Stimulated activated CD8-positive, alpha-beta memory T cell treated with anti-CD3 and anti-CD28 coated beads, Interleukin-7, amount 100 ng/mL, for 24 hours (primary cell): Measurements from ENCODE around the gene TNRC6B.
"Not testable (repeated sequence)": the region's sequence is repeated elsewhere in the genome, so short reads cannot be mapped to it uniquely, and the experiment has no call there.

Experiments used
- DNase-seq: peaks from one replicate; pipeline ENCODE4 v3.0.0-alpha.2; 2020; ENCODE audit warnings: low read depth

Gene TNRC6B

GRCh38 chr22:40183029-40183581, 5.4 kb downstream of the TNRC6B start:
- no peak for DNase-seq

- not testable (repeated sequence) for DNase-seq
These were observed 5.9 kb downstream of the TNRC6B start for GRCh38 chr22:40183603-40184002.

DNA sequence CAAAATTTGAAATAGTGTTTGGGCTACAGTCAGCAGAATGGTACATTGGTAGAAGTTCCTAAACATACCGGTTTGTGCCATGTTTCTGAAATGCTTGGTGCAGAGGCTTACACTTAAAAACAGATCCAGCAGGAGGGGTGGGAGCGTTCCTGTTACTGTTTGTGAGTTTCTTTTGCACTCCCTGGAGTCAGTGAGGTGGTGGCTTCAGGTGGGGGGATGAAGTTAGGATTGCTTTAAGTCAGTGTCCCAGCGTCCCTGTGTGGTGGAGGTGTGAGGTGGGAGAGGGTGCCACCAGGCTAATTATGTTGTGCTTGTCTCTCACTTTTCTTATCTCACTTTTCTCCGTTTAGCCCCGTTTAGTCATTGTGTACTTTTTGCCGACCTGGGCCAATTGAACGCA, 9.7 kb downstream of the TNRC6B start:
- no peak for DNase-seq

DNA sequence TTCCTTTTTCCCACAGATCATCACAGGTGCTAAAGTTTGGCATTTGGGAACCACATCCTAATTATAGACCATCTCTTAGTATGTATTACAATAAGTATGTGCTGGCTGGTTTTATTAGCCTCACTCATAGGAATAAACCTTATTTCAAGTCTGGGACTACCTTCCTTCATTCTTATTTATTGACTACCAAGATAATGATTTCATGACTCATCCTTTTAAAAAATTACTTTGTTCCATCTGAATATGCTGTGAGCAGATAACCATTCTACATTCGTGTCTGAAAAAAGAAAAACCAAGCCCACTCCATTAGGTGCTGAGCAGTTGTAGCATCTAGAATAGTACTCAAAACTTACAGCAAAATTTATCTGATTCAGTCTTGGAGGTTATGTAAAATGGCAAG, 12.3 kb downstream of the TNRC6B start:
- DNase-seq, result no peak

DNA sequence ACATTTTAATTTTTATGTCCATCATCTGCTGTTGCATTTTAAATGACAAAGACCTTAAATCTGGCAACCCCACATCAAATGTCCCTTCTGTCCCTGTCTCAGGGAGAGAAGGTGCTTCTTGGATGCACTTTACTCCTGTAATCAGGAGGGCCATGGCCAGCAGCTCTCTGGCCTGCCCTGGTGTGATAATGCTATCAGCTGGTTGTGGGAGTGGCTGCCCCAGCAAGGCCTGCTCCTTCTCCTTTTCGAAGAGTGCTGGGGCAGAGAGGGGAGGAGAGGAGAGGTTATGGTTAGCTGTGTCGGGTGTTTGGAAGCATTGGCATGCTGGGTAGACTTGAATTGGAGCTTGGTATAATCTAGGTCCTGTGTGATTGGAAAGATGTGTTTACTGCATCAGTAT, 12.8 kb downstream of the TNRC6B start:
- no peak for DNase-seq

- DNase-seq, result no peak
These were observed 16.0 kb downstream of the TNRC6B start for GRCh38 chr22:40193429-40194421.

DNA sequence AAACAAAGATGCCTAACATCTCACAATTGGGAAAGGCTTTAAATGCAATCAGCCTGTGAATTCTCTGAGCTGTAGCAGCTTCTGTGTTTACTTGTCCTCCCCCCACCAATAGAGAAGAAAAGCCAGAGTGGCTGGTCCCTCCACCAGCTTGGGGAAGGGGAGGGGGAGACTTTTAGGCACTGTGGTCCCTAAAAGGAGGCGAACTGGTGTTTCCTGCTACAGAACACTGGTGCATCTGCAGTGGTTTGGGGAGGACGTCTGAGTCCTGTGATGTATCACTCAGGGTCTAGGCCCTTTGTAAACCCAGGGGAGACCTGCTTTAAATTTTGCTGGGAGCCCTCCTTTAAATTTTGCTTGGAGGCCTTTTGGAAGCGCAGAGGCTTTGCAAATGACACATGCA, 16.9 kb downstream of the TNRC6B start:
- no peak for DNase-seq

DNA sequence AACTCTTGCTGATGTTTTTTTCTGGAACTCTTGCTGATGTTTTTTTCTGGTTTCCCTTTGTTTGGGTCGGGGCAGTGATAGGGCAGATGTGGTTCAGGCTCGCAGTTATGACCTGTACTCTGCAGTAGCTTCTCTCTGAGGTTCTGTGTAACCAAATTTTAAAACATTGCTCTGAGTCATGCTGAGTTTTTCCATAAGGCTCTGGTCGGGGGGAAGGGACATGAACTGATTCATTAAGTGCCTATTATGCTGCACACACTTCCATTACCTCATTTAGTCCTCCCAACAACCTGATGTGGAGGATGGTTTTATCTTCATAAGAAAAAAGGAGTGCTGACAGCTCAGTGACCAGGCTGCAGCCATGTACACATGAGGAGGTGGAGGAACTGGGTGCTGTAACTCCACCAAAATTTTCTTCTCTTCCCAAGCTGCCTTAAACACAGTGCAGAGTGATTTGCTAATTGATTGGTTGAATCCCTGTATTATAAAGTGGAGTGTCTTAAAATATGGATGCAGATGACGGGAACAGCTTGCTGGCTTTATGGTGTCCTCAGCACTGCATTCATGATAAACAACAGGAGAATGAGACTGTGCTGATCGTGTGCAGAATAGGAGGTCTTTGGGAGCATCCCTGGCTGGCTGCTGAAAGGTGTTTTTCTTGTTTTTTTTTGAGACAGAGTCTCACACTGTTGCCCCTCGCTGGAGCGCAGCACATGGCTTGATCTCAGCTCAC, 19.1 kb downstream of the TNRC6B start:
- DNase-seq, result no peak

DNA sequence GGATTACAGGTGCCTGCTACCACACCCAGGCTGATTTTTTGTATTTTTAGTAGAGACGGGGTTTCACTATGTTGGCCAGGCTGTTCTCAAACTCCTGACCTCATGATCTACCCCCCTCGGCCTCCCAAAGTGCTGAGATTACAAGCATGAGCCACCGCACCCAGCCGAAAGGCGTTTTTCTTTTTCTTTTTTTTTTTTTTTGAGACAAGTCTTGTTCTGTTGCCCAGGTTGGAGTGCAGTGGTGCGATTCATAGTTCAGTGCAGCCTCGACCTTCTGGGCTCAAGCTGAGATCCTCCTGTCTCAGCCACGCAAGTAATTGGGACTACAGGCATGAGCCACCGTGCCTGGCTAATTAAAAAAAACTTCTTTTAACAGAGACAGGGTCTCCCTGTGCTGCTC, 19.7 kb downstream of the TNRC6B start:
- not testable (repeated sequence) for DNase-seq

DNA sequence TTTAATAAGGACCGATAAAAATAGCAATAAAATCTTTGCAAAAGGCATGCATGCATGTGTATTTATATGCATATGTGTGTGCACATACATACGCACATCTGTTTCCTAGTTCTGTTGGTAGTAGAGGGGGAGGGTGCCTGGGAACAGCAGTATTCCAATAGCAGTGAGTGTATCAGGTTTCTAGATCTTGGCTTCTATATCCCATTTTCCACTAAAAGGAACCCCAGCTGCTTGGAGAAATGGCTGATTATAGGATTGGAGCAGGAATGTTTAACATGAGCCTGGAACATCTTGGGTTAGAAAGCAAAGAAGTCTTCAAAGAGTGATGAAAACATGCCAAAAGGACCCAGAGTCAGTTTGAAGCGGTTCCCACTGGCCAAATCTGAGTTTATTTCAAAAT, 21.0 kb downstream of the TNRC6B start:
- DNase-seq, result no peak

DNA sequence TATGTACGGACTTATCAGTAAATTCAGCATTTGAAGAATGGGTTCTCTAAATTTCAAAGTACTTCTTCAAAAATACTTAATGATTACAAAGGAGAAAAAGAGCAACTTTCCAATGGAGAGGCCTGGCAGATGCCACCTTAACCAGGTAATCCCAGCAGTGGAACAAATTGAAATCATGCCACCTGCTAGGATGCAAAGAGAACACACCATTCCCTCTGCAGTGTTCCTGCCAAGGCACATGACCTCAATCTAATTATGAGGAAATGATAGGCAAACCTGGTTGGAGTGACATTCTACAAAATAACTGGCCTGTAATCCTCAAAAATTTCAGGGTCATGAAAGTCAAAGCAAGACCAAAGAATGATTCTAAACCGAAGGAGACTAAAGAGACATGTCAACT, 21.5 kb downstream of the TNRC6B start:
- no peak for DNase-seq

GRCh38 chr22:40199852-40200251, 22.1 kb downstream of the TNRC6B start:
- no peak for DNase-seq

- DNase-seq, result no peak
These were observed 23.2 kb downstream of the TNRC6B start for GRCh38 chr22:40200795-40201530.

DNA sequence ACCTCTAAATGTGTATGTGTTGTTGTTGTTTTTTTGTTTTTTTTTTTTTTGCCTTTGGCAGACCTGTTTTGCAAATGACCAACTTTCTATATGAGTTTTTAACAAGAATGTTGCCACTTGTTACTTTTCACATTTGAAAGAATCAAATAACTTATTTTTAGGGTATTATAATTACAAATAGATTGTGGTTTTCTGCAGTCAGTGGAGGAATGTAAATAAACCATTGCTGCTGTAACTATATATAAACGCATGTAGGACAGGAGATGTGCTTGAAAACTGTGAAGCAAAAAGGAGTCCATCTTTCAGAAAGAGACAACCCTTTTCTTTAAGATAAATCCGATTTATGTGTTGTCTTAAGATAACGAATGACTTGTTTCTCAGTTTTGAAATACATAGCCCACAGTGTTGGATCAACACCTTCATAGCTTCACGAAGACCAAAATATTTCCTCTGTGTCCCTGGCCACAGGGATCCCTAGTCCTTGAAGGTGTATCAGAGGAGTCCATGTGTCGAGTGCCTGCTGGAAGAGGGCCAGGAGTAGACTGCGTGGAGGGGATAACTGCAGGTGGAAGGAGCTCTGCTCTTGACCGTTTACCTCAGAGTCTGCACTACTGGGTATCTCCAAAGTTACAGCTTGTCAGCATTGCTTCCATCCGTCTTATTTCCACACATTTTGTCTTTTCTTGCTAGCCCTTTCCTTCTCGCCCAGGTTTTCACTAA, 24.7 kb downstream of the TNRC6B start:
- no peak for DNase-seq

GRCh38 chr22:40203572-40203971, 25.8 kb downstream of the TNRC6B start:
- DNase-seq, result no peak

DNA sequence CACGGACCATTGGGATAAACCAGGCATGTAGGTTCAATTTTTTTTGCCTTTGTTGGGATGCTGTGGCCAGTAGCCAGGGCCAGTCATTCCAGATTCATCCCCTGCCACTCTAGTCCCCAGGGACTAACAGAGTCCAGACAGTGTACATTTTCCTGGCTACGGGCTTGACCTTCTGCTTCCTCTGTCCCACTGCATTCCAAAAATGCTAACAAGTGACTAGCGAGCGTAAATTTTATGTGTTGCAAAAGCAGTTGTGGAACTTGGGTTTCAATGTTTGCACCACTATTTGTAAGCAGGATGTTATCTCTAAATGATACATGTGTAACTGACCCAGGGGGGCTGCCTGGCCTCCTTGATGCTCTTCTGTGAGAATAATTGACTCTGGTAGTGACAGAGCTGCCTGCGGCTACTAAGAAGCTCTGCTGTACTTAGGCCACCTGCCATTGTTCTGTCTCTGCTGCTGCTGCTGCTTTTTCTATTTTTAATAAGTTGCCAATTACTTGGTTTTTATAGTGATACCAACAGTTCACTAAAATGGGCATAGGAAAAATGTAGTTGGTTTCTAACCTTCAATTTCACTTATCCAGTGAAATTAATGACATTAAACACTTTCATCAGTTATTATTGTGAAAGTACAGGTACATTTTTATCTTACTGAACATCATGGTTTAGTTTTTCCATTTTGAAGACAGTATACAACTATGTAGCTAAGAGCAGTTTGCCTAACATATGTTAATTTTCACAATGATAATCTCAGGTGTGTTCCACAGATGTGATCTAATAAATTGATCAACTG, 26.8 kb downstream of the TNRC6B start:
- no peak for DNase-seq

DNA sequence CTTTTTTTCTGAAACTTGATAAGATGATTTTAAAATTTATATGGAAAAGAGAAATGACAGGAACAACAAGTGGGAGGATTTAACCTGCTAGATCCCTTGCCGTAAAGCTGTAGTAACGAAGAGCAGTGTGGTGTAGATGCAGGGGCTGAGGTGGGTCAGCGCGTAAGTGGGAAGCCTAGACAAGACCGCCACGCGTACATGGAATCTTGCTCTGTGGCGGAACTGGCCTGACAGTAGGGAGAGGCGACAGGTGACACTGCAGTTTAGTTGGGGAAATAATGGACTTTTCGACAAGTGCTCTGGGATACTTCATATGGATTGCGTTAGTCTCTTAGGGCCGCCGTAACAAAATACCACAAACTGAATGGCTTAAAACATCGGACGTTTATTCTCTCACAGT, 28.8 kb downstream of the TNRC6B start:
- no peak for DNase-seq

DNA sequence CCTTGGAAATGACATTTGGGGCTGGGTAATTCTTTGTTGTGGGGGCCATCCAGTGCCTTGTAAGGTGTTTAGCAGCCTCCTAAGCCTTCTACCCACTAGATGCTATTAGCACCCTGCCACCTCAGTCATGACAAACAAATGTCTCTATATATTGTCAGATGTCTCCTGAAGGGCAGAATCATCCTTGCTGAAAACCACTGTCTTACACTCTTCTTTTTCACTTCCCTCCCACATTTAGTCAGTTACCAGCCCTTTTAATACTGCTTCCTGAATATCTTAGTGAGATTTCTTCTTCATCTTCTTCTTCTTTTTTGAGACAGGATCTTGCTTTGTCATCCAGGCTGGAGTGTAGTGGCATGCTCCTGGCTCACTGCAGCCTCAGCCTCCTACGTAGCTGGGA, 33.1 kb downstream of the TNRC6B start:
- DNase-seq, result no peak

- DNase-seq, result no peak
These were observed 33.8 kb downstream of the TNRC6B start for GRCh38 chr22:40211476-40212054.

- no peak for DNase-seq
These were observed 34.4 kb downstream of the TNRC6B start for GRCh38 chr22:40212121-40212520.
